ENCODE data around the gene CAST. TPM values are rescaled to one million over a fixed set of nuclear protein-coding genes. Genes with fewer than 3 reads are reported as not detected.

The CAST gene
- total and polyA plus RNA-seq, 4 donors, result 101 to 307 (median 212) TPM

DNA sequence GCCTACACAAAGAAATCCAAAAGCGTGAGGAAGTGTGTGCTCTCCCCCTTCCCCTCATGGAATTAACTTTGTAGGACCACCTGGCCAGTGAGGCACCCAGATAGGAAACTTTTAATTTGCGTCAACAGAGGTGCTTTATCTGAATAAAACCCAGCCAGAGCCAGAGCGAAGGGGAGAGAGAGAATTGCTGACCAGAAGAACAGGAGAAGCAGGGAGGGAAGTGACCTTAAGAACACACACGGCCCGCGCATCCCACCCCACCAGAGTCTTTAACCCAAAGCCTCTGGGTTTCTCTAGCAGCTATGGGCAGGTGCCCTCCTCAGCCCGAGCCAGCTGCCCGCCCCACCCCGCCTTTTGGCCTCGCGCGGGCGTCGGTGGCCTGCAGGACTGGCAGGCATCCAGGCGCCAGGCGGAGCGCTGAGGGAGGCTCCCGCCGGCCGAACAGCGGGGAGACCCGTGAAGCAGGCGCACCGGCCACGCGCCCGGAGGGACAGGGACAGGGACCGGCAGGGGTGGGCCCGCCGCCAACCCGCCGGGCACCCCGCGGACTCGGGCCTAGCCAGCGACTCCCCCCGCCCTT lies 145.0 kb downstream of the CAST start:
- Histone ChIP-seq H3K27ac (ENCODE audit: low read depth in 1 of 2, low read length in 2 of 2) (peak overlapping the region; percentile 89 to 98), H3K27me3 (ENCODE audit: control insufficient read depth in 1 of 2, insufficient read depth in 2 of 2, low read length in 1 of 2) (no peaks in the 10 kb centered on the region), H3K4me3 (ENCODE audit: low read length in 2 of 2) (peak overlapping the region; percentile 67 to 86), H3K36me3 (ENCODE audit: control insufficient read depth in 1 of 2, insufficient read depth in 2 of 2, low read length in 1 of 2) (no peaks in the 10 kb centered on the region), H3K4me1 (ENCODE audit: control insufficient read depth in 1 of 2, insufficient read depth in 2 of 2, low read length in 2 of 2) (no peaks in the 10 kb centered on the region), H3K9me3 (ENCODE audit: control insufficient read depth, low read length) (no peaks in the 10 kb centered on the region)
- WGBS, 2 donors, result 1 to 4% methylated on average over 13 to 37 of the region's 37 CpGs
- ATAC-seq (ENCODE audit: low FRiP score) (peak; percentile 85), DNase-seq (peak; percentile 85 to 94)
- intact Hi-C loops (cut with DNase I), result loop anchor here in 1 of 2 donors (10.0 kb wide), 1 partner anchor 128 kb away; the partner anchor contains the start of gene LNPEP

DNA sequence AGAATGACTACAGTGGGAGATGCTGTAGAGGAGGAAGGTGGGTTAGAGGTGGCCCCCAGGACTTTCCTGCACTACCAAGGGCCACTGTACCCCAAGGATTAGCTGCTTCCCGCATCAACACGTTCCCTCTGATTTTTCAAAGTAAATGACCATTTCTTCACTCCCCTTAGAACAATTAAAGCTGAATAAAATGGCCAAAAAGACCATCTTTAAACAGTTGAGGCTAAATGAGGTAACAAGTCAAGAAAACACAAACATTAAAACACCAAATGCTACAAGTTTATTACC lies 146.3 kb downstream of the CAST start:
- DNase-seq, result no peak
- peak overlapping the region in 1 of 2 donors; percentile 24 for H3K4me3 ChIP-seq (ENCODE audit: low read length in 2 of 2)
- H3K9me3 ChIP-seq (ENCODE audit: control insufficient read depth, low read length), result no peaks in the 10 kb centered on the region
- 0 to 5% methylated on average over 2 of the region's 2 CpGs for WGBS, 2 donors
- no peaks in the 10 kb centered on the region for H3K36me3 ChIP-seq (ENCODE audit: control insufficient read depth in 1 of 2, insufficient read depth in 2 of 2, low read length in 1 of 2)
- intact Hi-C loops (cut with DNase I), result loop anchor here in 1 of 2 donors (10.0 kb wide), 1 partner anchor 126 kb away; the partner anchor contains the start of gene LNPEP
- no peak for ATAC-seq (ENCODE audit: low FRiP score)
- peak overlapping the region in 1 of 2 donors; percentile 64 for H3K27ac ChIP-seq (ENCODE audit: low read depth in 1 of 2, low read length in 2 of 2)
- H3K4me1 ChIP-seq (ENCODE audit: control insufficient read depth in 1 of 2, insufficient read depth in 2 of 2, low read length in 2 of 2), result no peaks in the 10 kb centered on the region
- H3K27me3 ChIP-seq (ENCODE audit: control insufficient read depth in 1 of 2, insufficient read depth in 2 of 2, low read length in 1 of 2), result no peaks in the 10 kb centered on the region

DNA sequence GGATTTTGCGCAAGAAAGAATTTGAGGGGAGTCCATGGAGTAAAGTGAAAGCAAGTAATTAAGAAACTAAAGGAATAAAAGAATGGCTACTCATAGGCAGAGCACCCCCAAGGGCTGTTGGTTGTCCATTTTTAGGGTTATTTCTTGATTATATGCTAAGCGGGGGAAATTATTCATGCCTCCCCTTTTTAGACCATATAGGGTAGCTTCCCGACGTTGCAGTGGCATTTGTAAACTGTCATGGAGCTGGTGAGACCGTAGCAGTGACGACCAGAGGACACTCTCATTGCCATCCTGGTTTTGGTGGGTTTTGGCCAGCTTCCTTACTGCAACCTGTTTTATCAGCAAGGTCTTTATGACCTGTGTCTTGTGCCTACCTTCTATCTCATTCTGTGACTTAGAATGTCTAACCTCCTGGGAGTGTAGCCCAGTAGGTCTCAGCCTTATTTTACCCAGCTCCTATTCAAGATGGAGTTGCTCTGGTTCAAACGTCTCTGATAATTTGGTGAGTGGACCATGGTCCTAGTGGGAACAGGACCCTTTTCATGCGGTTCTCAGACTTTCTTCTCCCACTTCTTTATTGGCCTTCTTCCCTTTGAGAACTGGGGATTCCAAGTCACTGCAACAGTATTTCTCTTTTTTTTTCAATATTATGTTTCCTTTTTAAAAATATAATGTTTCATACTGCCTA lies 146.8 kb downstream of the CAST start:
- Histone ChIP-seq H3K27ac (ENCODE audit: low read depth in 1 of 2, low read length in 2 of 2) (no peak overlapping the region), H3K36me3 (ENCODE audit: control insufficient read depth in 1 of 2, insufficient read depth in 2 of 2, low read length in 1 of 2) (no peaks in the 10 kb centered on the region), H3K4me1 (ENCODE audit: control insufficient read depth in 1 of 2, insufficient read depth in 2 of 2, low read length in 2 of 2) (no peaks in the 10 kb centered on the region), H3K9me3 (ENCODE audit: control insufficient read depth, low read length) (no peaks in the 10 kb centered on the region), H3K27me3 (ENCODE audit: control insufficient read depth in 1 of 2, insufficient read depth in 2 of 2, low read length in 1 of 2) (no peaks in the 10 kb centered on the region), H3K4me3 (ENCODE audit: low read length in 2 of 2) (peak overlapping the region in 1 of 2 donors; percentile 24)
- ATAC-seq (ENCODE audit: low FRiP score) (no peak), DNase-seq (no peak)
- intact Hi-C loops (cut with DNase I), result loop anchor here in 1 of 2 donors (10.0 kb wide), 1 partner anchor 126 kb away; the partner anchor contains the start of gene LNPEP
- WGBS, 2 donors, result 85 to 87% methylated on average over 8 of the region's 8 CpGs

DNA sequence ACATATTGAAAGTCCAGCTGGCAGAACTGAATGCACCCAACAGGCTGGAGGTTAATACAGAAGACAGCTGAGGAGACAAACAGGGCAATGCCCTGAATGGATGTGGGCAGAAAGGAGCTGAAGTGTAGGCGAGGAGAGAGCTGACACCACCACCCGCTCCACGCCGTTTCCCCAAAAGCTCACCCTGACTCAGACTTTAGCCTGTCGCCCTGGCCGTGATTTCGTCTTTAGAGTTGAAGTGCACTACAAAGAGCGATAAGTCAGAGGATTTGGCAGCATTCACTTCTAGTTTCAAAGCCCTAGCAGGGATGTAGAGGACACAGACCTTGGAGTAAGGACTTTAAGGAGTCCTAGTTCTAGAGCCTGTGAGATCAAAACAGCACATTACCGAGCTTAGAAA lies 147.7 kb downstream of the CAST start:
- Histone ChIP-seq H3K27ac (ENCODE audit: low read depth in 1 of 2, low read length in 2 of 2) (no peak overlapping the region), H3K4me1 (ENCODE audit: control insufficient read depth in 1 of 2, insufficient read depth in 2 of 2, low read length in 2 of 2) (no peaks in the 10 kb centered on the region), H3K4me3 (ENCODE audit: low read length in 2 of 2) (no peak overlapping the region), H3K36me3 (ENCODE audit: control insufficient read depth in 1 of 2, insufficient read depth in 2 of 2, low read length in 1 of 2) (no peaks in the 10 kb centered on the region), H3K9me3 (ENCODE audit: control insufficient read depth, low read length) (no peaks in the 10 kb centered on the region), H3K27me3 (ENCODE audit: control insufficient read depth in 1 of 2, insufficient read depth in 2 of 2, low read length in 1 of 2) (no peaks in the 10 kb centered on the region)
- intact Hi-C loops (cut with DNase I), result loop anchor here in 1 of 2 donors (10.0 kb wide), 1 partner anchor 125 kb away; the partner anchor contains the start of gene LNPEP
- WGBS, 2 donors, result 89 to 90% methylated on average over 9 of the region's 9 CpGs
- DNase-seq, result no peak
- no peak for ATAC-seq (ENCODE audit: low FRiP score)

DNA sequence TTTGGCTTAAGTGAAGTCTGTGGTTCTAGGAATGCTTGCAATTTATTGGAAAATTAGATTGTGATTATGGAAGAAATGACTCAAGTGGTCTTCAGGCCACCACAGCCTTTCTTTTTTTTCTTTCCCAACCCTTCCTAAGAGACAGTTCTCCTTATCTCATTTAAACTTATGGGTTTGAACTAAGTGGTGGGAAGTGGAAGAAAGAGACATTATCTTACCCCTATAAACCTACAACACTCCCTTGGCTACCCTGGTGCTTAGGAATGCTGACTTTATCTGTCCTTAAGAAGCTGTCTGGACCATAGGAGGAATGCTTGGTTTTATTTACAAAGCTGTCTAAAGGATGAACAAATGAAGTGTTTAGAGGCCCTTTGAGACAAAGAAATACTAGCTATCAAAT lies 150.7 kb downstream of the CAST start:
- H3K4me3 ChIP-seq (ENCODE audit: low read length in 2 of 2), result no peak overlapping the region
- H3K27ac ChIP-seq (ENCODE audit: low read depth in 1 of 2, low read length in 2 of 2), result no peak overlapping the region
- no peaks in the 10 kb centered on the region for H3K27me3 ChIP-seq (ENCODE audit: control insufficient read depth in 1 of 2, insufficient read depth in 2 of 2, low read length in 1 of 2)
- intact Hi-C loops (cut with DNase I), result no loop called here
- ATAC-seq (ENCODE audit: low FRiP score), result no peak
- no peaks in the 10 kb centered on the region for H3K36me3 ChIP-seq (ENCODE audit: control insufficient read depth in 1 of 2, insufficient read depth in 2 of 2, low read length in 1 of 2)
- no peak for DNase-seq
- H3K4me1 ChIP-seq (ENCODE audit: control insufficient read depth in 1 of 2, insufficient read depth in 2 of 2, low read length in 2 of 2), result no peaks in the 10 kb centered on the region
- H3K9me3 ChIP-seq (ENCODE audit: control insufficient read depth, low read length), result no peaks in the 10 kb centered on the region

DNA sequence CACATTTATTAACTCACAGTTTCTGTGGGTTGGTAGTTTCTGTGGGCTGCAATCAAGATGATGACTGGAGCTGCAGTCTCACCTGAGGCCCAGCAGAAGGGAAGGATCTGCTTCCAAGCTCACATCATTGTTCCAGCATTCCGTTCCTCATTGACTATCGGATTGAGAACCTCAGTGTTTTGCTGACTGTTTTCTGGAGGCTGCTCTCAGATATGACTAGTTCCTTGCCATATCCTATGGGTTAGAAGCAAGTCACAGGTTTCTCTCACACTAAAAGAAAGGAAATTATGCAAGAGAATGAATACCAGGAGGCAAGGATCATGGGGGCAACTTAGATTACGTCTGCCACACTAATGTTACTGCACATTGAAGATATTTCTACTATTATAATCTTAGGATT lies 151.9 kb downstream of the CAST start:
- Histone ChIP-seq H3K27me3 (ENCODE audit: control insufficient read depth in 1 of 2, insufficient read depth in 2 of 2, low read length in 1 of 2) (no peaks in the 10 kb centered on the region), H3K4me3 (ENCODE audit: low read length in 2 of 2) (no peak overlapping the region), H3K4me1 (ENCODE audit: control insufficient read depth in 1 of 2, insufficient read depth in 2 of 2, low read length in 2 of 2) (no peaks in the 10 kb centered on the region), H3K27ac (ENCODE audit: low read depth in 1 of 2, low read length in 2 of 2) (no peak overlapping the region), H3K36me3 (ENCODE audit: control insufficient read depth in 1 of 2, insufficient read depth in 2 of 2, low read length in 1 of 2) (no peaks in the 10 kb centered on the region), H3K9me3 (ENCODE audit: control insufficient read depth, low read length) (no peaks in the 10 kb centered on the region)
- DNase-seq (no peak), ATAC-seq (ENCODE audit: low FRiP score) (no peak)
- intact Hi-C loops (cut with DNase I), result no loop called here
- 91 to 94% methylated on average over 3 of the region's 3 CpGs for WGBS, 2 donors

DNA sequence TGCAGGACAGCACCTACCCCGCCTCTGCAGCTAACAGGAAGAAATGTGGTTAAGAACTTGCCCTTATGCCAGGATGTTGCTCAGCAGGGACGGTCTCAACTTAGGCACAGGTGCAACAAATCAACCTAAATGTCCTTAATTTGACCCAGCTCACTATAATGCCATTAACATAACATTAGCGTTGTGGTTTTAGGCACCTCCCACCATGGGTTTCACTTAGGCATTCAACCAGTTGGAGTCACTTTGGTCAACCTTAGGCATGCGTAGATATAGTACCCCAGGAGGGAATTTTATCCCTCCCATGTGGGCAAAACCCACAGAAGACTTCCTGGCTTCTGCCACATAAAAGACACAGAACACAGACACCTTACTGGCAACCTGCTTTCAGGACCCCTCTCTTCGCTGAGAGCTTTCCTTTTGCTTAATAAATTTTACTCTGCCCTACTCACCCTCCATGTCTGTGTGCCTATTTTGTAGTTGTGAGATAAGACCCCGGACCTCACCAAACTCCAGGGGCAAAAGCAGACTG lies 154.3 kb downstream of the CAST start:
- no peak overlapping the region for H3K27ac ChIP-seq (ENCODE audit: low read depth in 1 of 2, low read length in 2 of 2)
- no peaks in the 10 kb centered on the region for H3K27me3 ChIP-seq (ENCODE audit: control insufficient read depth in 1 of 2, insufficient read depth in 2 of 2, low read length in 1 of 2)
- no peaks in the 10 kb centered on the region for H3K9me3 ChIP-seq (ENCODE audit: control insufficient read depth, low read length)
- DNase-seq (no peak), ATAC-seq (ENCODE audit: low FRiP score) (no peak)
- H3K4me1 ChIP-seq (ENCODE audit: control insufficient read depth in 1 of 2, insufficient read depth in 2 of 2, low read length in 2 of 2), result no peaks in the 10 kb centered on the region
- intact Hi-C loops (cut with DNase I), result no loop called here
- WGBS, 2 donors, result 76 to 80% methylated on average over 6 of the region's 6 CpGs
- H3K36me3 ChIP-seq (ENCODE audit: control insufficient read depth in 1 of 2, insufficient read depth in 2 of 2, low read length in 1 of 2), result no peaks in the 10 kb centered on the region
- no peak overlapping the region for H3K4me3 ChIP-seq (ENCODE audit: low read length in 2 of 2)

DNA sequence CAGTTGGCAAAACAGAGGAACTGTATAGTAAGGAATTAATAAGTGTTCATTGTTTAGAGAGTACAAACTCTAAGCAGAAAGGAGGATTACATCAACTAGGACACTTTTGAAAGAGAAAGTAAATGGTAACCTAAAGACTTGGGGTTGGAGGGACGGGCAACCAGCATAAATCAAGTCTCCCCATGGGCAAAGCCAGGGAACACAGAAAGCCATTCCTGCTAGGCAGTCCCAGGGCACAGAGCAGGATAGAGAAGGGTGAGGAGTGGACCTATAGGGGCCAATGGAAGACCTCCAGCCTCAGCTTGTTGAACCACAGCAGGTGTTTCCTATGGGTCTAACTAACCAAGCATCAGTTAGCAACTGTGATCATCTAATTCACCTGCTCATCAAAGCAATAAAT lies 154.8 kb downstream of the CAST start:
- WGBS, 2 donors, result 89 to 95% methylated on average over 1 of the region's 1 CpG
- H3K36me3 ChIP-seq (ENCODE audit: control insufficient read depth in 1 of 2, insufficient read depth in 2 of 2, low read length in 1 of 2), result no peaks in the 10 kb centered on the region
- no peak overlapping the region for H3K27ac ChIP-seq (ENCODE audit: low read depth in 1 of 2, low read length in 2 of 2)
- H3K4me1 ChIP-seq (ENCODE audit: control insufficient read depth in 1 of 2, insufficient read depth in 2 of 2, low read length in 2 of 2), result no peaks in the 10 kb centered on the region
- intact Hi-C loops (cut with DNase I), result no loop called here
- no peaks in the 10 kb centered on the region for H3K9me3 ChIP-seq (ENCODE audit: control insufficient read depth, low read length)
- no peak for ATAC-seq (ENCODE audit: low FRiP score)
- H3K27me3 ChIP-seq (ENCODE audit: control insufficient read depth in 1 of 2, insufficient read depth in 2 of 2, low read length in 1 of 2), result no peaks in the 10 kb centered on the region
- DNase-seq, result no peak
- no peak overlapping the region for H3K4me3 ChIP-seq (ENCODE audit: low read length in 2 of 2)

DNA sequence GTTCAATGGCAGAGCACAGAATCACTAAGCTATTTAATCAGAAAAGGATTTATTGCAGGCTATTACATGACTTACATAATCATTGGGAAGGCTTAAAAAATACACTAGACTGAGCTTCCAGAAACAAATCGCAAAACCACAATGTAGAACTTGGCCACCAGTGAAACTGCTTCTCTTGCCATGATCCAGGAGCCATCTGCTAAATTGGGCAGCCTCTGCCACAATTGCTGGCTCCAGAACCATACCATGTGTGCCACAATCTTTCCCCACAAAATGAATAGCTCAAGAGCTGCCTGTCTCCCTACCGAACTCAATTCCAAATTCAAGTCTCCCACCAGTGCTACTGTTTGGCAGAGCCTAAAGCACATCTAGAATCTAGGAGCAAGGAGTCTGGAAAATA lies 155.3 kb downstream of the CAST start:
- Histone ChIP-seq H3K36me3 (ENCODE audit: control insufficient read depth in 1 of 2, insufficient read depth in 2 of 2, low read length in 1 of 2) (no peaks in the 10 kb centered on the region), H3K4me1 (ENCODE audit: control insufficient read depth in 1 of 2, insufficient read depth in 2 of 2, low read length in 2 of 2) (no peaks in the 10 kb centered on the region), H3K4me3 (ENCODE audit: low read length in 2 of 2) (no peak overlapping the region), H3K27ac (ENCODE audit: low read depth in 1 of 2, low read length in 2 of 2) (no peak overlapping the region), H3K9me3 (ENCODE audit: control insufficient read depth, low read length) (no peaks in the 10 kb centered on the region), H3K27me3 (ENCODE audit: control insufficient read depth in 1 of 2, insufficient read depth in 2 of 2, low read length in 1 of 2) (no peaks in the 10 kb centered on the region)
- intact Hi-C loops (cut with DNase I), result no loop called here
- ATAC-seq (ENCODE audit: low FRiP score) (no peak), DNase-seq (no peak)
- WGBS, 2 donors, result 14 to 15% methylated on average over 2 of the region's 2 CpGs

Measured in aorta (tissue), 5 donors.